H9 (cell line): ENCODE data around the gene RSF1. TPM values are rescaled to one million over a fixed set of nuclear protein-coding genes. Genes with fewer than 3 reads are reported as not detected.
A peak's percentile ranks its signal among the peaks of the same experiment; 100 is the strongest.

Experiments used
- DNase-seq: peaks from one replicate; pipeline ENCODE4 v3.0.0-alpha.2; 2017
- H2AFZ ChIP-seq: one replicate; pipeline ENCODE4 v1.6.1; 2013; ENCODE audit warnings: mild to moderate bottlenecking, low read length, control low read depth, moderate library complexity
- H2AK5ac ChIP-seq: 2 replicates; pipeline ENCODE4 v1.6.1; 2013; ENCODE audit warnings: low read length, control low read depth, mixed read lengths; ENCODE audit not compliant: insufficient read length
- H2BK120ac ChIP-seq: one replicate; pipeline ENCODE4 v1.6.1; 2013; ENCODE audit warnings: low read depth, mild to moderate bottlenecking, low read length, control low read depth, inconsistent platforms; ENCODE audit not compliant: poor library complexity, severe bottlenecking
- H2BK12ac ChIP-seq: 2 replicates; pipeline ENCODE4 v1.6.1; 2013; ENCODE audit warnings: low read length, control low read depth, mixed read lengths, low read depth; ENCODE audit not compliant: insufficient read length
- H2BK15ac ChIP-seq: 2 replicates; pipeline ENCODE4 v1.6.1; 2013; ENCODE audit warnings: low read depth, low read length, control low read depth
- H2BK20ac ChIP-seq: one replicate; pipeline ENCODE4 v1.6.1; 2013; ENCODE audit warnings: low read depth, mild to moderate bottlenecking, low read length, control low read depth, inconsistent platforms; ENCODE audit not compliant: poor library complexity, severe bottlenecking
- H2BK5ac ChIP-seq: 2 replicates; pipeline ENCODE4 v1.6.1; 2013; ENCODE audit warnings: low read length, control low read depth, mixed read lengths; ENCODE audit not compliant: insufficient read length
- H3K14ac ChIP-seq: 2 replicates; pipeline ENCODE4 v1.6.1; 2013; ENCODE audit warnings: low read length, control low read depth; ENCODE audit not compliant: insufficient read depth
- H3K18ac ChIP-seq: 2 replicates; pipeline ENCODE4 v1.6.1; 2013; ENCODE audit warnings: low read depth, mild to moderate bottlenecking, mixed read lengths, low read length, control low read depth; ENCODE audit not compliant: insufficient read length
- H3K23ac ChIP-seq: 2 replicates; pipeline ENCODE4 v1.6.1; 2013; ENCODE audit warnings: low read length, control low read depth, mixed read lengths, low read depth; ENCODE audit not compliant: insufficient read length
- H3K23me2 ChIP-seq: 2 replicates; pipeline ENCODE4 v1.6.1; 2013; ENCODE audit warnings: low read depth, mild to moderate bottlenecking, mixed read lengths, low read length, control low read depth; ENCODE audit not compliant: insufficient read length, poor library complexity, severe bottlenecking
- H3K27ac ChIP-seq: 2 replicates; pipeline ENCODE4 v1.5.1; 2013; ENCODE audit warnings: low read length, control low read depth, mixed read lengths, low read depth; ENCODE audit not compliant: insufficient read length
- H3K27me3 ChIP-seq: 2 replicates; pipeline ENCODE4 v1.6.1; 2013; ENCODE audit warnings: low read length, control low read depth, inconsistent platforms; ENCODE audit not compliant: insufficient read depth
- H3K4ac ChIP-seq: 2 replicates; pipeline ENCODE4 v1.6.1; 2013; ENCODE audit warnings: low read depth, mild to moderate bottlenecking, control low read depth, inconsistent platforms, low read length, moderate library complexity
- H3K4me1 ChIP-seq: 2 replicates; pipeline ENCODE4 v1.6.1; 2013; ENCODE audit warnings: low read length, control low read depth, inconsistent platforms; ENCODE audit not compliant: insufficient read depth
- H3K4me2 ChIP-seq: 2 replicates; pipeline ENCODE4 v1.6.1; 2013; ENCODE audit warnings: low read length, control low read depth, mixed read lengths; ENCODE audit not compliant: insufficient read length, insufficient read depth
- H3K56ac ChIP-seq: 2 replicates; pipeline ENCODE4 v1.6.1; 2013; ENCODE audit warnings: low read depth, mild to moderate bottlenecking, mixed read lengths, low read length, control low read depth; ENCODE audit not compliant: insufficient read length
- H3K79me1 ChIP-seq: 2 replicates; pipeline ENCODE4 v1.6.1; 2013; ENCODE audit warnings: low read depth, mild to moderate bottlenecking, moderate library complexity, low read length, control low read depth, inconsistent platforms; ENCODE audit not compliant: insufficient read depth, poor library complexity, severe bottlenecking
- H3K79me2 ChIP-seq: 2 replicates; pipeline ENCODE4 v1.6.1; 2013; ENCODE audit warnings: low read length, control low read depth, inconsistent platforms; ENCODE audit not compliant: insufficient read depth
- H3K9ac ChIP-seq: 2 replicates; pipeline ENCODE4 v1.6.1; 2013; ENCODE audit warnings: low read length, control low read depth, mixed read lengths; ENCODE audit not compliant: insufficient read length; ENCODE audit errors: extremely low read depth
- H3K9me3 ChIP-seq: one replicate; pipeline ENCODE4 v1.6.1; 2013; ENCODE audit warnings: low read depth, low read length, inconsistent platforms; ENCODE audit not compliant: control insufficient read depth
- H3T11ph ChIP-seq: one replicate; pipeline ENCODE4 v1.6.1; 2013; ENCODE audit warnings: mild to moderate bottlenecking, low read length, control low read depth, inconsistent platforms
- H4K20me1 ChIP-seq: one replicate; pipeline ENCODE4 v1.6.1; 2013; ENCODE audit not compliant: control insufficient read depth, insufficient read length, insufficient read depth
- H4K5ac ChIP-seq: 2 replicates; pipeline ENCODE4 v1.6.1; 2013; ENCODE audit warnings: low read depth, mild to moderate bottlenecking, mixed read lengths, low read length, control low read depth; ENCODE audit not compliant: insufficient read length
- H4K8ac ChIP-seq: replicated peaks from 2 replicates; pipeline ENCODE4 v1.6.1; 2013; ENCODE audit warnings: low read length, control low read depth, mixed read lengths, low read depth; ENCODE audit not compliant: insufficient read length
- H4K91ac ChIP-seq: 2 replicates; pipeline ENCODE4 v1.6.1; 2013; ENCODE audit warnings: low read depth, mild to moderate bottlenecking, moderate library complexity, mixed read lengths, low read length, control low read depth; ENCODE audit not compliant: insufficient read length
- H3K27ac Mint-ChIP-seq, 3 experiments: 2 replicates in 2 of 3; 3 replicates in 1 of 3; pipeline ENCODE4 v1.8.0; 2020 to 2021; ENCODE audit warnings: mixed read lengths in 3 of 3, mild to moderate bottlenecking in 1 of 3, moderate library complexity in 1 of 3
- H3K27me3 Mint-ChIP-seq: 2 replicates; pipeline ENCODE4 v1.8.0; 2021; ENCODE audit warnings: low read depth, mild to moderate bottlenecking, moderate library complexity, mixed read lengths
- H3K36me3 Mint-ChIP-seq, 3 experiments: 2 replicates in 2 of 3; 3 replicates in 1 of 3; pipeline ENCODE4 v1.8.0; 2020 to 2021; ENCODE audit warnings: low read depth in 3 of 3, mixed read lengths in 3 of 3; ENCODE audit not compliant: insufficient read depth in 1 of 3
- H3K4me1 Mint-ChIP-seq, 2 experiments: 2 replicates each; pipeline ENCODE4 v1.8.0; 2020; ENCODE audit warnings: mixed read lengths in 2 of 2
- H3K4me3 Mint-ChIP-seq, 2 experiments: 2 replicates in 1 of 2; 3 replicates in 1 of 2; pipeline ENCODE4 v1.8.0; 2020 to 2021; ENCODE audit warnings: mild to moderate bottlenecking in 2 of 2, mixed read lengths in 2 of 2, moderate library complexity in 1 of 2
- H3K9me3 Mint-ChIP-seq, 2 experiments: 2 replicates in 1 of 2; 3 replicates in 1 of 2; pipeline ENCODE4 v1.8.0; 2020; ENCODE audit warnings: mild to moderate bottlenecking in 2 of 2, mixed read lengths in 2 of 2, moderate library complexity in 1 of 2
- CTCF ChIP-seq: fragments of 200-600 bp; sonication (generic); conservative IDR thresholded peaks from 3 replicates; pipeline ENCODE4 v1.8.0; 2021; ENCODE audit warnings: antibody characterized with exemption, mild to moderate bottlenecking
- WGBS: extraction: QIAGEN DNeasy Blood & Tissue Kit; methylation state at CpG from one replicate; pipeline ENCODE4 v1.1.7; 2013; ENCODE audit warnings: missing lambda C conversion rate, low lambda C conversion rate, mixed read lengths; ENCODE audit not compliant: insufficient read length; ENCODE audit errors: extremely low coverage; 5-methylcytosine and 5-hydroxymethylcytosine counted together
- total RNA-seq: library from RNA; stranded (reverse); gene quantifications from 2 replicates; pipeline ENCODE4 v1.2.1, GENCODE V29; 2021

The RSF1 gene
- total RNA-seq, 1 experiment from 2014 or later = 82.6 TPM

- H3K27ac ChIP-seq = no peak overlapping the region
- no CpG with 5 or more reads among the region's 5 CpGs for WGBS
- DNase-seq = peak; percentile 64
- no peak overlapping the region for H3K9ac ChIP-seq
- no peak overlapping the region for H2BK20ac ChIP-seq
- H2BK12ac ChIP-seq = no peak overlapping the region
- no peak overlapping the region for H4K5ac ChIP-seq
- TF ChIP-seq CTCF = peak; percentile 53; the same call in 2 of the 3 replicates
- peaks cover 9% of the 10 kb centered on the region for H3K79me1 ChIP-seq
- no peak overlapping the region for H4K91ac ChIP-seq
- Mint-ChIP-seq H3K27ac (peak overlapping the region in 1 of 3 experiments; percentile 76; a peak in 3 of 7 replicates), H3K27me3 (no peaks in the 10 kb centered on the region), H3K4me3 (no peak overlapping the region), H3K4me1 (peaks cover 31 to 37% of the 10 kb centered on the region in 2 experiments), H3K36me3 (peaks cover 43 to 50% (median 48%) of the 10 kb centered on the region in 3 experiments), H3K9me3 (peaks cover 35 to 40% of the 10 kb centered on the region in 2 experiments)
- no peak overlapping the region for H2BK15ac ChIP-seq
- no peaks in the 10 kb centered on the region for H3K9me3 ChIP-seq
- H3K27me3 ChIP-seq = no peaks in the 10 kb centered on the region
- H3K18ac ChIP-seq = no peak overlapping the region
- H3K56ac ChIP-seq = no peak overlapping the region
- H2AK5ac ChIP-seq = no peak overlapping the region
- H3K4me1 ChIP-seq = no peaks in the 10 kb centered on the region
- no peak overlapping the region for H2BK120ac ChIP-seq
- no peak overlapping the region for H2BK5ac ChIP-seq
- no peak overlapping the region for H4K8ac ChIP-seq
- no peak overlapping the region for H3K4me2 ChIP-seq
- H3K4ac ChIP-seq = no peak overlapping the region
- peaks cover 23% of the 10 kb centered on the region; the same call in 1 of the 2 replicates for H3K79me2 ChIP-seq
- H2AFZ ChIP-seq = no peak overlapping the region
- peaks cover 2% of the 10 kb centered on the region for H4K20me1 ChIP-seq
- H3T11ph ChIP-seq = no peak overlapping the region
- no peak overlapping the region for H3K23ac ChIP-seq
- no peaks in the 10 kb centered on the region for H3K23me2 ChIP-seq
- no peak overlapping the region for H3K14ac ChIP-seq
These were observed 30.6 kb downstream of the RSF1 start for GRCh38 chr11:77789731-77790476.
